RKO (cell line): ENCODE measurements around the gene ARL4D.

Experiments used
- DNase-seq: peaks from one replicate; pipeline ENCODE4 v3.0.0-alpha.2; 2016; ENCODE audit warnings: low spot score

Gene ARL4D

GRCh38 chr17:43427362-43428043 is 28.7 kb downstream of the ARL4D start:
- no peak for DNase-seq

GRCh38 chr17:43428524-43428923 is 29.7 kb downstream of the ARL4D start:
- DNase-seq, result no peak

- DNase-seq, result no peak
Observed at GRCh38 chr17:43430936-43431713, 32.3 kb downstream of the ARL4D start.

- no peak for DNase-seq
Observed at GRCh38 chr17:43431714-43432523, 33.1 kb downstream of the ARL4D start.

GRCh38 chr17:43434902-43435319 is 36.1 kb downstream of the ARL4D start:
- no peak for DNase-seq

- DNase-seq, result no peak
Observed at GRCh38 chr17:43437756-43438155, 39.0 kb downstream of the ARL4D start.

- DNase-seq, result no peak
Observed at GRCh38 chr17:43438626-43439025, 39.8 kb downstream of the ARL4D start.

- DNase-seq, result no peak
Observed at GRCh38 chr17:43439041-43439440, 40.2 kb downstream of the ARL4D start.

- no peak for DNase-seq
Observed at GRCh38 chr17:43442711-43443110, 43.9 kb downstream of the ARL4D start.

- DNase-seq, result no peak
Observed at GRCh38 chr17:43443381-43443780, 44.6 kb downstream of the ARL4D start.

GRCh38 chr17:43444223-43445008 is 45.6 kb downstream of the ARL4D start:
- no peak for DNase-seq

- no peak for DNase-seq
Observed at GRCh38 chr17:43445009-43445589, 46.3 kb downstream of the ARL4D start.

GRCh38 chr17:43446773-43447172 is 48.0 kb downstream of the ARL4D start:
- no peak for DNase-seq

- no peak for DNase-seq
Observed at GRCh38 chr17:43448720-43449469, 50.1 kb downstream of the ARL4D start.

- no peak for DNase-seq
Observed at GRCh38 chr17:43449470-43450248, 50.9 kb downstream of the ARL4D start.
